HCT116 (cell line): ENCODE results near the gene PLXNB3. TPM values are rescaled to one million over a fixed set of nuclear protein-coding genes. Genes with fewer than 3 reads are reported as not detected.

Experiments used
- ATAC-seq: fragments of 200-7000 bp; cut with Tn5 transposase; 2 replicates; pipeline ENCODE4 v1.9.1; 2020; ENCODE audit warnings: mild to moderate bottlenecking, moderate library complexity
- BruUV-seq: library from RNA; stranded (reverse); fragments of 400-500 nt; replicated peaks from 2 replicates; lab custom pipeline; 2021; lab: Mats Ljungman, UMichigan
- CTCF ChIA-PET: fragments of 300-600 bp; sonication (Branson Sonifier 250); formaldehyde crosslinking; loops from one replicate; lab custom pipeline; 2021; ENCODE audit warnings: antibody characterized with exemption; lab: Charles Lee
- POLR2A ChIA-PET: fragments of 300-600, 350-600 bp; sonication (Branson Sonifier 250); formaldehyde crosslinking; loops from one replicate; lab custom pipeline; 2021; ENCODE audit warnings: antibody characterized with exemption; lab: Charles Lee
- RAD21 ChIA-PET, 2 experiments: fragments of 300-600 bp; sonication (Branson Sonifier 250); formaldehyde crosslinking; loops; one replicate each; lab custom pipeline; 2023; ENCODE audit warnings: low total read pairs in 2 of 2; ENCODE audit not compliant: uncharacterized antibody in 2 of 2, unreplicated experiment in 2 of 2, low non-redundant PET in 1 of 2; lab: Charles Lee
- DNase-seq: peaks from one replicate; pipeline ENCODE4 v3.0.0-alpha.2; 2010; ENCODE audit warnings: low read depth, low spot score
- H2AFZ ChIP-seq: fragments of 200-600 bp; shearing (Covaris generic), sonication (generic); 2 replicates; pipeline ENCODE4 v1.6.1; 2017; ENCODE audit warnings: low read depth, mixed run types, mixed read lengths, antibody characterized with exemption, low read length; ENCODE audit not compliant: poor library complexity, severe bottlenecking
- H3K27ac ChIP-seq: 2 replicates; pipeline ENCODE4 v1.5.1; 2012; ENCODE audit warnings: low read depth, low read length
- H3K27me3 ChIP-seq: fragments of 200-600 bp; sonication (generic); 2 replicates; pipeline ENCODE4 v1.6.1; 2016; ENCODE audit warnings: mixed run types, low read length, mixed read lengths; ENCODE audit not compliant: insufficient read depth
- H3K36me3 ChIP-seq, 2 experiments: fragments of 200-500 bp in 1 of 2; fragments of 200-600 bp in 1 of 2; sonication (Bioruptor generic) in 1 of 2; sonication (generic) in 1 of 2; 2 replicates each; pipeline versions ENCODE4 v1.5.1 to v1.6.1; 2014 to 2016; ENCODE audit warnings: low read length in 2 of 2, inconsistent platforms in 1 of 2, mixed read lengths in 1 of 2, mixed run types in 1 of 2; ENCODE audit not compliant: insufficient read depth in 2 of 2, control insufficient read depth in 1 of 2
- H3K4me1 ChIP-seq, 2 experiments: fragments of 200-600 bp in 1 of 2; sonication (generic) in 1 of 2; 2 replicates each; pipeline versions ENCODE4 v1.5.1 to v1.6.1; 2012 to 2017; ENCODE audit warnings: low read length in 2 of 2, inconsistent platforms in 1 of 2, mild to moderate bottlenecking in 1 of 2, mixed read lengths in 1 of 2, mixed run types in 1 of 2, moderate library complexity in 1 of 2; ENCODE audit not compliant: insufficient read depth in 2 of 2, control insufficient read depth in 1 of 2
- H3K4me2 ChIP-seq: fragments of 200-600 bp; sonication (generic); 2 replicates; pipeline ENCODE4 v1.6.1; 2017; ENCODE audit warnings: mixed run types, low read length, mixed read lengths
- H3K4me3 ChIP-seq, 2 experiments: fragments of 200-600 bp in 1 of 2; sonication (generic) in 1 of 2; replicated peaks in 1 of 2; 2 replicates each; pipeline ENCODE4 v1.5.1; 2011 to 2016; ENCODE audit warnings: low read length in 2 of 2, control low read depth in 1 of 2, low read depth in 1 of 2, mild to moderate bottlenecking in 1 of 2, mixed read lengths in 1 of 2, mixed run types in 1 of 2
- H3K79me2 ChIP-seq: fragments of 200-600 bp; sonication (generic); 2 replicates; pipeline ENCODE4 v1.6.1; 2017; ENCODE audit warnings: mild to moderate bottlenecking, mixed run types, low read length, moderate library complexity, mixed read lengths; ENCODE audit not compliant: insufficient read depth
- H3K9ac ChIP-seq: fragments of 200-600 bp; sonication (generic); 2 replicates; pipeline ENCODE4 v1.6.1; 2016; ENCODE audit warnings: low read length, mixed read lengths
- H3K9me2 ChIP-seq: fragments of 200-600 bp; sonication (generic), shearing (Covaris generic); 2 replicates; pipeline ENCODE4 v1.6.1; 2017; ENCODE audit warnings: mixed run types, mild to moderate bottlenecking, moderate library complexity; ENCODE audit not compliant: insufficient read depth
- H3K9me3 ChIP-seq, 2 experiments: fragments of 200-500 bp in 1 of 2; fragments of 200-600 bp in 1 of 2; sonication (Bioruptor generic) in 1 of 2; sonication (generic) in 1 of 2; 2 replicates each; pipeline ENCODE4 v1.6.1; 2014 to 2017; ENCODE audit warnings: low read length in 2 of 2, mixed read lengths in 2 of 2, inconsistent platforms in 1 of 2, low read depth in 1 of 2, mild to moderate bottlenecking in 1 of 2, mixed run types in 1 of 2, moderate library complexity in 1 of 2; ENCODE audit not compliant: control insufficient read depth in 1 of 2, insufficient read depth in 1 of 2
- H4K20me1 ChIP-seq: fragments of 200-600 bp; sonication (generic), shearing (Covaris generic); 2 replicates; pipeline ENCODE4 v1.6.1; 2017; ENCODE audit warnings: mixed run types, mild to moderate bottlenecking, moderate library complexity; ENCODE audit not compliant: insufficient read depth
- CBX3 ChIP-seq: IDR thresholded peaks from 2 replicates; pipeline ENCODE4 v1.6.1; 2012; ENCODE audit warnings: low read depth
- CEBPB ChIP-seq: IDR thresholded peaks from 2 replicates; pipeline ENCODE4 v1.6.1; 2012; ENCODE audit warnings: low read depth
- EGR1 ChIP-seq: IDR thresholded peaks from 2 replicates; pipeline ENCODE4 v1.6.1; 2012; ENCODE audit warnings: low read depth
- ELF1 ChIP-seq: IDR thresholded peaks from 2 replicates; pipeline ENCODE4 v1.6.1; 2012; ENCODE audit warnings: low read depth, borderline replicate concordance
- EZH2 ChIP-seq: fragments of 200-600 bp; sonication (generic); IDR thresholded peaks from 2 replicates; pipeline ENCODE4 v1.6.1; 2017; ENCODE audit warnings: antibody characterized with exemption, mixed run types
- FOSL1 ChIP-seq: IDR thresholded peaks from 2 replicates; pipeline ENCODE4 v1.6.1; 2012; ENCODE audit warnings: low read depth
- JUND ChIP-seq: IDR thresholded peaks from 2 replicates; pipeline ENCODE4 v1.6.1; 2012
- RAD21 ChIP-seq: IDR thresholded peaks from 2 replicates; pipeline ENCODE4 v1.6.1; 2012; ENCODE audit warnings: low read depth, mild to moderate bottlenecking
- SIN3A ChIP-seq: IDR thresholded peaks from 2 replicates; pipeline ENCODE4 v1.6.1; 2012; ENCODE audit warnings: low read depth
- SRF ChIP-seq: IDR thresholded peaks from 2 replicates; pipeline ENCODE4 v1.6.1; 2012; ENCODE audit warnings: low read depth
- YY1 ChIP-seq: IDR thresholded peaks from 2 replicates; pipeline ENCODE4 v1.6.1; 2011; ENCODE audit warnings: low read length, low read depth, moderate library complexity, mild to moderate bottlenecking; ENCODE audit not compliant: insufficient replicate concordance; ENCODE audit errors: extremely low read depth
- ZBTB33 ChIP-seq: IDR thresholded peaks from 2 replicates; pipeline ENCODE4 v1.6.1; 2011; ENCODE audit warnings: mild to moderate bottlenecking, low read length, moderate library complexity; ENCODE audit not compliant: insufficient replicate concordance; ENCODE audit errors: extremely low read depth
- ZFX ChIP-seq: fragments of 450-650 bp; IDR thresholded peaks from 2 replicates; pipeline ENCODE4 v1.6.1; 2017
- ZNF274 ChIP-seq: fragments of 200-500 bp; sonication (Bioruptor generic); IDR thresholded peaks from 2 replicates; pipeline ENCODE4 v1.6.1; 2014; ENCODE audit warnings: mild to moderate bottlenecking, low read depth, low read length, inconsistent platforms
- intact Hi-C: fragments of 100-400 bp; cut with micrococcal nuclease; formaldehyde crosslinking; loops from 2 replicates; pipeline ENCODE4 v1.10.0; 2022
- total RNA-seq: library from RNA; stranded (reverse); gene quantifications from one replicate; pipeline ENCODE4 v1.2.1, GENCODE V29; 2021; ENCODE audit not compliant: unreplicated experiment
- TF ChIP-seq, protein P1 (sequence below): IDR thresholded peaks from 2 replicates; pipeline ENCODE4 v1.6.1; 2012
- TF ChIP-seq, protein P2 (sequence below): IDR thresholded peaks from 2 replicates; pipeline ENCODE4 v1.6.1; 2012
- TF ChIP-seq, protein P3 (sequence below), 3 experiments: fragments of 200-600 bp in 1 of 3; sonication (generic) in 1 of 3; IDR thresholded peaks in 2 of 3; conservative IDR thresholded peaks in 1 of 3; 2 replicates each; pipeline ENCODE4 v1.5.1; 2012 to 2017; ENCODE audit warnings: low read depth in 2 of 3, low read length in 2 of 3, antibody characterized with exemption in 1 of 3, borderline replicate concordance in 1 of 3, control low read depth in 1 of 3, mild to moderate bottlenecking in 1 of 3, mixed read lengths in 1 of 3, mixed run types in 1 of 3, moderate library complexity in 1 of 3; ENCODE audit not compliant: insufficient read depth in 1 of 3

PLXNB3 gene
- total RNA-seq, 1 experiment from 2014 or later: 4.8 TPM

DNA sequence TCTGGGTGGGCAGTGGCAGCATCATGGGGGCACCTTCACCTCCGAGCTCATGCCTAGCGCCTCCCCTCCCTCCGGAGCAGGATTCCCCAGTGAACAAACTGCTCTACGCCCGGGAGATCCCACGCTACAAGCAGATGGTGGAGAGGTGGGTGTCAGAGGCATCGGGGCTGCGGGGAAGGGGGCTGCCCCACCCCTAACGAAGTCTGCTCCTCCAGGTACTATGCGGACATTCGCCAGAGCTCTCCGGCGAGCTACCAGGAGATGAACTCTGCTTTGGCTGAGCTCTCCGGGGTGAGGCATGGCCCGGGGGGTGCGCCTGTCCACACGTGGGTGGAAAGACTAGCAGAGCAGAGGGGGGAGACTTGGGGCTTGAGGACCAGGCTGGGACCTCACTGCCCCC is 14.1 kb downstream of the PLXNB3 start:
- no TSS peak for BruUV-seq
- no peaks in the 10 kb centered on the region for H3K79me2 ChIP-seq
- TF ChIP-seq, protein P1, sequence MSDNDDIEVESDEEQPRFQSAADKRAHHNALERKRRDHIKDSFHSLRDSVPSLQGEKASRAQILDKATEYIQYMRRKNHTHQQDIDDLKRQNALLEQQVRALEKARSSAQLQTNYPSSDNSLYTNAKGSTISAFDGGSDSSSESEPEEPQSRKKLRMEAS: no peak
- TF ChIP-seq FOSL1 (no peak), CEBPB (no peak), ELF1 (no peak), SRF (no peak), EZH2 (no peak), CBX3 (no peak), YY1 (no peak), ZFX (no peak), EGR1 (no peak), ZNF274 (no peak), SIN3A (no peak), ZBTB33 (no peak), JUND (no peak), RAD21 (no peak)
- TF ChIP-seq, protein P2, sequence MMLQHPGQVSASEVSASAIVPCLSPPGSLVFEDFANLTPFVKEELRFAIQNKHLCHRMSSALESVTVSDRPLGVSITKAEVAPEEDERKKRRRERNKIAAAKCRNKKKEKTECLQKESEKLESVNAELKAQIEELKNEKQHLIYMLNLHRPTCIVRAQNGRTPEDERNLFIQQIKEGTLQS: no peak
- TF ChIP-seq, protein P3, sequence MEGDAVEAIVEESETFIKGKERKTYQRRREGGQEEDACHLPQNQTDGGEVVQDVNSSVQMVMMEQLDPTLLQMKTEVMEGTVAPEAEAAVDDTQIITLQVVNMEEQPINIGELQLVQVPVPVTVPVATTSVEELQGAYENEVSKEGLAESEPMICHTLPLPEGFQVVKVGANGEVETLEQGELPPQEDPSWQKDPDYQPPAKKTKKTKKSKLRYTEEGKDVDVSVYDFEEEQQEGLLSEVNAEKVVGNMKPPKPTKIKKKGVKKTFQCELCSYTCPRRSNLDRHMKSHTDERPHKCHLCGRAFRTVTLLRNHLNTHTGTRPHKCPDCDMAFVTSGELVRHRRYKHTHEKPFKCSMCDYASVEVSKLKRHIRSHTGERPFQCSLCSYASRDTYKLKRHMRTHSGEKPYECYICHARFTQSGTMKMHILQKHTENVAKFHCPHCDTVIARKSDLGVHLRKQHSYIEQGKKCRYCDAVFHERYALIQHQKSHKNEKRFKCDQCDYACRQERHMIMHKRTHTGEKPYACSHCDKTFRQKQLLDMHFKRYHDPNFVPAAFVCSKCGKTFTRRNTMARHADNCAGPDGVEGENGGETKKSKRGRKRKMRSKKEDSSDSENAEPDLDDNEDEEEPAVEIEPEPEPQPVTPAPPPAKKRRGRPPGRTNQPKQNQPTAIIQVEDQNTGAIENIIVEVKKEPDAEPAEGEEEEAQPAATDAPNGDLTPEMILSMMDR (IDR thresholded peaks at IDR 0.05 in 2 of 3, conservative IDR thresholded peaks at IDR 0.05 in 1 of 3; ENCODE audit: borderline replicate concordance in 1 of 3, insufficient read depth in 1 of 3, low read depth in 2 of 3, low read length in 2 of 3): no peak
- ATAC-seq: no peak
- no peaks in the 10 kb centered on the region for H3K27me3 ChIP-seq
- H3K4me2 ChIP-seq: no peak overlapping the region
- no peak for DNase-seq
- H3K4me3 ChIP-seq: no peak overlapping the region
- no peaks in the 10 kb centered on the region for H3K36me3 ChIP-seq
- peaks cover 0 to 6% of the 10 kb centered on the region in 2 experiments; a peak in 1 of 4 replicates for H3K4me1 ChIP-seq
- ChIA-PET POLR2A (no interaction called here), CTCF (no interaction called here), RAD21 (no interaction called here)
- intact Hi-C loops: no loop called here
- H3K9me2 ChIP-seq: no peaks in the 10 kb centered on the region
- H3K27ac ChIP-seq: no peak overlapping the region
- H4K20me1 ChIP-seq: no peaks in the 10 kb centered on the region
- no peaks in the 10 kb centered on the region for H3K9me3 ChIP-seq
- no peak overlapping the region for H3K9ac ChIP-seq
- no peak overlapping the region for H2AFZ ChIP-seq
